HG03521 (cell line): ENCODE measurements around the gene APOL5.

ENCODE experiments used
- ATAC-seq: cut with Tn5 transposase; IDR thresholded peaks from one replicate; pipeline ENCODE4 v1.9.1; 2021; ENCODE audit warnings: mild to moderate bottlenecking, moderate library complexity; ENCODE audit not compliant: unreplicated experiment

Gene APOL5

DNA sequence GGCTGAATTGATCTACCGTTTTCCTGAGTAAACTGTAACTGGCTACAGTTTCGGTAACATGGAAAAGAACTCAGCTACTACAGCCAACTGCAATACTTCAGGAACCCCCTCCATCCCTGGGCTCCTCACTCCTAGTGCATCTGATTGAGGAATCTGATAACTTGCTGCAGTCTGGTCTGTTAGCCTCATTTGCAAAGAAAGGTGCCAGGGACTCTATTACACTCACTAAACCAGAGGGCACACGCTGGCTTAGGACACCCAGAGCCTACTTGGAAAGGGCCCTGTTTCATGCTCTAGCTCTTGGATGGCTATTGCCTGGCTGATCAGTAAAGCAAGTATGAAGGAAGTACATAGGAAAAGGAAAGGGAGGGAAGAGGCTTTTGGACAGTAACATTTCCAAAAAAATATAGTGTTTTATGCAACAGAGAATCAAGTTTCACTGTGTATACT, 22.3 kb downstream of the APOL5 start:
- ATAC-seq: no peak

DNA sequence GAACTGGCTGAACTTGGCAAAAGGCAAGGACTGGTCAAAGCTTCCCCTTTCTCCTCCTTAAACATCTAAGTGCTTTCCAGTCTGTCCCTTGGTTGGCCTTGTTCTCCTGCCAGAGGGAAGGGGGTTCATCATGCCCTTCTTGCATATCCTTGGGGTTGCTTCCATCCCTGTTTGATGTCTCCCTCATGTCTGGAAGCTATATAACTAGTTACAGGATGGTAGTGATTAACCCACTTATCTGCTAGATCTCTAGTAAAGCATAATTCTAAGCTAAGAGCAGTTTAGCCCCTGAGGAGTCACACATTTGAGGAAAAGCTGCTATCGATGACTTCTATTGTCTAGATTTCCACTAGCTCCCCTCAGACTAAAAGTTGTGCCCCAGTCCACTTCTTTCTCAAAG, 22.9 kb downstream of the APOL5 start:
- no peak for ATAC-seq

DNA sequence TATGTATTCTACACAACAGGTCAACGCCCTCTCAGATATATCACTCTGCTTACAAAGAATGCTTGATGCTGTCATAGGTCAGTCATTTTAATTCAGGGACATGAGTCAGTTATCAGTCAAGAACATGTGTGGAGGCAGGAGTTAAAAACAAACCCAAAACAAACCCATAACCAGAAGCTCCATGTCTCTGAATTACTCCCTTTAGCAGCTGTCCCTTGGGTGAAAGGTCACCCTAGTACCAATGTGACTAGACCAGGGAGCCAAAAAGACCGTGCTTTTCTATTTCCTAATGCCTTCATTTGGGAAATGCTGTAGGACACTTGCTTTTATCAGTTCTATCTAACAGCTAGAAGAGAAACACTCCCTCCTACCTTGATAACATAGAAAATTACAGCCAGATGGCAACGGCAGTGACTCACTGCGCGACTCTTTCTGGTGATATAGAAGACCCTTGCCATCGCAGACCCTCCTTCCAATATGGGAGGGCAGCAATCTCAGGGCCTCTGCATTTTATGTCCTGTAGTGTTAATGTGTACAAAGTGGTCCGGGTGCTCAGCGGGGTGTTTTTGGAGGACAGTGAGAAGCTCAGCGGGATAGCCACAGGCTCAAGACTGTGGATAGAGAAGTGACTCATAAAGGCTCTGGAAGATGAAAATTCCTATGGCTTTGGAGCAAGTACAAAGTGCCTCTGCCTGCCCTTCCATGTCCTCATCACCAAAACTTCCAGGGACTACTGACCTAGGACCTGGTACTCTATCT, 24.8 kb downstream of the APOL5 start:
- no peak for ATAC-seq

DNA sequence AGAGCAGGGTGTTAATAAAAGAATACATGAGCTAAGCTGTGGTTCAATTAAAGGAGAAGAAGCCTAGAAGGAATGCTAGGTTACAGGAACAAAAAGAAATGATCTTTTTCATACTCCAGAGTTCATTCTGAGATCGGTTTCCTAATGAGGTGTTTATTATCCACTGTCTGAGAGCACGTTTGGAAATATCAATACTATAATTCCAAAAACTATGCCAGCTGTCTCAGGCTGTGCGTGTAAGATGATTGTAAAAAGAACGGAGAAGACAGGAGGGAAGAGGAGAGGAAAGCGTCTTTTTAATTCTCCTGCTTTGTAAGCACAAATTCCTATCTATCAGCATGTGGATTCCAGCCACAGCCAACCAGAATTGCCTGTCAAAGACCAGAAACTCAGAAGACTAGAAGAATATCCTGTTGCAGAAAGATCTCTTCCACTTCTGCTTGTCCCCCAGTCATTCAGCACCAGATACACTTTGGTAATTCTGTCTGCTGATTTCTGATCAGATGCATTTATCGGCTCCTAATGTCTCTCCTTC, 25.7 kb downstream of the APOL5 start:
- ATAC-seq: no peak

DNA sequence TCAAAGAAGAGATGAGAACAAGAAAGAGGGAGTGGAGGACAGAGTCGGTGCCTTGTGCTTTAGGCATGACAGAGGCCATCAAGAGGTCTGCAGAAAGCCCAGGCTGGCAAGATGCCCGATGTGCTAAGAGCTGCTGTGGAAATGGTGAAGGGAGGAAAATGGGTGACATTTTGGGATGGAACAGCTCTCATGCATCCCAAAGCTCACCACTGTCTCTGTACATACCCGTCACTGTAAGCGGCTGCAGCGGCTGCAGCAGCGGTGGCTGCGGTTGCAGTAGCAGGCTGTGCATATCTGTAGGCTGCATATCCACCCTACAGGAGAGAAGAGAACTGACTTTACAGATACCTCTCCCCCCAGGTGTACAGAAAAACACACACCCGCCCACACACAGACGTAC, 28.6 kb downstream of the APOL5 start:
- no peak for ATAC-seq

DNA sequence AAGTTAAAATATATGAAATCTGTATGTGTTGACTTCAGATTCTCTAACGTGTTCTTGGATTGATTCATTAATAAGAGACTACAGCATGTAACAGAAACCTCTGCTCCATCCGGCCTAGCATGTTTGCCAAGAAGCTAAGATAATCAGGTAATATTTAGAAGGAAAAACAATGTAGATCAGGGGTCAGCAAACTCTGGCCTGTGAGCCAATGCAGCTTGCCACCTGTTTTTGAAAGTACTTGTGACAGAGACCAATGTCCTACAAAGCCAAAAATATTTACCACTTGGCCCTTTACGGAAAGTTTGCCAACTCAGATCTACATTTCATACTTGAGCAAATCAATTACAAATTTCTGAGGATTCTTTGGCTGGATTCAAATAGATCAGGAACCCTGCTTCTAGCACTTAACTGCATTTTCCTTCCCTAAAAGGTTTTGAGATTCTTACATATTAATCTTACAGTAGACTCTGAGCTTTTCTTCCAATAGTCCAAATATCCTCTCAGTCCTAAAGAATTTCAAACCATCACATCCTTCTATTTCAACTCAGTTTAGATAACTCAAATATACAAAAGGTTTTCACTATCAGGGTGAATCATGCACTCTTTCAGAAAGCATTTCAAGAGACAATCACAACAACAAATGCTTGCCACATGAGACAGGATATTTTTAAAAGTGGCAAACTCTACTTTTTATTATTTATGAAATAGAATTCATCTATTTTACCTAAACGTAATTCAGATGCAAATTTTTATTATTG, 29.5 kb downstream of the APOL5 start:
- no peak for ATAC-seq

DNA sequence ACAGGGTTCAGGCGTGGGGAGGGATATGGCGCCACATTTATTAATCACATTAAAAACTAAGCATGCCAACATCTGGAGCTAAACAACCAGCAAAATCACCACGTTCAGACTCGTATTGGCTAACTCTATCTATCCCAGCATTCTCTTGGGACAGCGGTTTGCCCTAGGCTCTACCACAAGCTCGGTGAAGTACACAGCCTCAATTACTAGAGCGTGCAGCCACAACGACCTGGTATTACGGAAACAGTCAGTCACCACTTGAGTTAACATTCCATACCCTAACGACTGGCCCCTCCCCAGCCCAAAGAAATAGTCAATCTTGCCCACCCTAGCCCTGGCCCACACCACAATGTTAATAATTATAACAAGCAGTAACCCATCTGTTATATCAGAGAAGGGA, 32.1 kb downstream of the APOL5 start:
- ATAC-seq: peak; percentile 58

DNA sequence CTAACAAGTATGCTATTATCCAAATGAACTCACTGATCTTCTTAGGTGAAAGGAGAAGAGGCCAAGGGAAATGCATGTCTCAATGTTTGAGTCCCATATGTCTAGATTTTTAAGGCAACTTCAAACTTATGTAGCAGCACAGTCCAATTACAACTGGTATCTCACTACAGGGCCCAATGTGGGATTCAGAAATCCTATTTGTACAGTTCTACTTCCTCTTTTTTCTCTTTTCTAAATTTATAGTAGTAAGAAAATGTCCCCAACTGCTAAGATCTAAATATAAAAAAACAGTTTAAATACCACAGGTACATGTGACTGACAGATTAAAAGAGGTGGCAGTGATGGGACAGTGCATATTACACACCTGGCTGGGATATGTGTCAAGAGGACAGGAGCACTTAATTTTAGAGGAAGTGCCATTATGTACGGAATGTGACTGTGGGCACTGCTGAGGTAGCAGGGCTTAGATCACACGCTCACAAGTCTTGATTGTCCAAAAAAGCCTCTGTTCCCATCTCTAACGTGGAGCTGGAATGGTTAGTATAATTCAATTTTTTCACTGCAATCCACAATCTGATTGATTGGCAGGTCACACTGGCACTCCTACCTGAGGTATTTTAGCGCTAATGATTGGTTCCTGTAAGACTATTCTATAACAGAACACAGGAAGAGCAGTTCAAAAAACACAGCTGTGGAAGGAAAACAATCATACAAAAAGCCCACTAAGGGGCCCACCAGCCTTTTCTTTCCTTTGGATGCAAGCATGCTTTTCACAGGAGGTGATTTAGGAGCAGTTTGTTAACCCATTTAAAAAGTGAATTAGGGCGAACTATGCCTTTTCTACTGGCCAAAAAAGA, 34.6 kb downstream of the APOL5 start:
- no peak for ATAC-seq

DNA sequence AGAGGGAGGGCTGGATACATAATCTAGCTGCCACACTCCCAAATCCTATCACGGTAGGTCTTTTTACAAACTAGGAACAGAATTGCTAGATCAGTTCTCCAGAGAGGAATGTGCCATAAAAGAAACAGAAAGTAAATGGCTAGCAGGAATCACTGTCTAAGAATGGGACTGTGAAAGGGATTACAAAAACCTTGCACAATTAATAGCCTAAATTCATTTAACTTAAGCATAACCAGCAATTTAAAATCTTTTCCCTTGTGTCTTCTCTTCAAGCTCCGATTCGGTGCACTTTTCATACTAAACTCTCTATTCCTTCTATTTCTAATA, 35.2 kb downstream of the APOL5 start:
- ATAC-seq: no peak

DNA sequence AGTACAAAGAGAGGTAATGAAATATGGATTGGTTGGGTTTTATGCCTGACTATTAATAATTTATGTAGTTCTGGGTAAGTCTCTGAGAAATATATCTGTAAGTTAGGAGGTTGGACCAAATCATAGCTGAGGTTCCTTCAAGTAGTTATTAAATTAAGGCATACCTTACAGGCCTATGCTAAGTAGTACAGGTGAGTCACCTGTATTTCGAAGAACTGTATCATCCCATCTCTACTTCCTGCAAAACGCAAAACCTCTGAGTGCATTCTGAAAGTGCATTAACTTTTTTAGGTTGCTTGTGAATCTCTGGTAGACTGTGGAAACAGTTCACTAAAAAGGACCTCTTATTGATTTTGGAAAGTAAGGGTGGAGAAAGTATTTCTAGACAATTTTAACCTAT, 37.1 kb downstream of the APOL5 start:
- no peak for ATAC-seq

DNA sequence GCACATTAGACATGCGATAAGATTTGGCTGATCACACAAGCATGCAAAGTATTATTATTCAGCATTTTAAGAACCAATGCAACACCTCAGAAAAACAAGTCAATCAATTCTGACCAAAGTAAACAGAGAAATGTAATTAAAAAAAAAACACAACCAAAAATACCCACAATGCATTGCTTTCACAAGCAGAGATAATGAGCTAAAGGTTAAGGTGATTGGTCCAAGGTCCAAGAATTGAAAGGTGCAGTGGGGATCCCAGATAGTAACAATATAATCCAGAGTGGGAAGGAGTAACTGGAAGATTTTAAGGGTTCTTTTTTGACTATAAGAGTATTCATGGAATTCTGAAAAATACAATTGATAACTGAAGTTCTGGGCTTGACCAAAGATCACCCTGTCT, 39.0 kb downstream of the APOL5 start:
- no peak for ATAC-seq

DNA sequence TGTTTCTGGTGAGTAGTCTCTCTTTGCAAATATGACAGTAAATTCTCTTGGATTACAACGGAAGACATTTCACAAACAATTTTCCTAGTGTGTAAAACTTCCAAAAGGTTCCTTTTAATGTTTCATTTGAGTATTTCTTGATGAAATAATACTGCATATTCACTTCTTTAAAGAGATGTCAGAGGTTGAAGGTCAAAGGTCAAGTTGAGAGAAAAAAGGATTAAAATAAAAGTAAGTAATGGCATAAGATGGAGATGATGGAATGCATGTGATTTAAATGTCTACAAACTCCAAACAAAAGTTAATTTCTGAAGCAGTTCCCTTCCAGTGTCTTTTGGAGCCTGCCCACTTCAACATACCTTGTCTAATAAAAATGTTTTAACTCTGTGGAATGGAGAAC, 40.7 kb downstream of the APOL5 start:
- ATAC-seq: no peak

DNA sequence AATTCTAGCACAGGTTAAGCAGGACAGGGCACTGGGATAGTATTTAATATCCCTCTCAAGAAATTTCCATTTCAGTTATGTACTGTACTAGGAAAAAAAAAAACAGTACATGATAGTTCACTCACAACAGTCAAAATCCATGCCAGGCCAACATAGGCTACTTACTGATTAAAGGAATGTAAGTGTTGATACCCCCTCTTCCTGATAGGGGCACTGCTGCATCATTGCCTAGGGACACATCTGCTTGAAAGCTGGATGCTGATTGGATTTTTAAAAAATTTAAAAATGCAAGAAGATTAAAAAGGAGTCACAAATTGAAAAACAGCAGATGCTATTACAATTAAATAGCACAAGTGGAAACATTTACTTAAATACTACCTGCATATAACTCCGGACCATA, 43.4 kb downstream of the APOL5 start:
- no peak for ATAC-seq

DNA sequence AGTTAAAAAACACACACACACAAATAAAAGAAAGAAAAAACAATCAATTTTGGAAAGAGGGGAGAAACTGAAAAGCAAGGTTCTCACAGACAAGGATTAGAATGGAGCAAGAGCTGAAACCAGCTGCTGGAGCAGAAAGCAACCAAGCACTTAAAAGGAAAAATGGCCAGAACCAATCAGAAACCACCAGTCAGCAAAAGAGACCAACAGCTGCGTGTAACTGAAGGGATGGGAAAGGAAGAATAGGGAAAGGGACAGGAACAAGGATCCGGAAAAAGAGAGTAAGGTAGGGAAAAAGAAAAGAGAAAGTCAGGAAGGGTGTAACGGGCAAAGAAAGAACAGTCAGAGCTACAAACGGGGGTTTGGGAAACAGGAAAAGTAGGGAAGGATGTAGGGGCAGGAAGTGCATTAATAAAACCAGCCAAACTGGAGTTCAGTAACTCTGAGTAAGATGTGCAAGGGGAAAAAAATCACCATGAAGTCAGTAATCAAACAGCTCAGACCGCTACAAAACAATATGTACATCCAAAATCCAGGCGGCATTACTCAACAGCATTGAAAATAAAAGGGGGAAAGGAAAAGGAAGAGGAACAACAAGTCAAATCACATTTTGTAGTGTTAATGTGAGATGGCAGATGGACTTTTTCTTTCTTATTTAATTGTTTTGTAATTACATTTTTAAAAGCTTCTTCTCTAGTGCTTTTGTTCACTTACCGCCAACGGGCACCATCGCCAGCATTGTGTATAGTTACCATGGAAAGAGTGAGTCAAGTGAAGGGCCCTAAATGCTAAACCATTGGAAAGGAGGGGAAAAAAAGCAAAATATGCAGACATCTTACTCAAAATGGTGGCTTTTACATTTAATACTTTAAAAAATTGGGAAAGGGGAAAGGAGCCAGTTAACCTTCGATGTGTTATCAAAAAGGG, 49.2 kb downstream of the APOL5 start:
- no peak for ATAC-seq

DNA sequence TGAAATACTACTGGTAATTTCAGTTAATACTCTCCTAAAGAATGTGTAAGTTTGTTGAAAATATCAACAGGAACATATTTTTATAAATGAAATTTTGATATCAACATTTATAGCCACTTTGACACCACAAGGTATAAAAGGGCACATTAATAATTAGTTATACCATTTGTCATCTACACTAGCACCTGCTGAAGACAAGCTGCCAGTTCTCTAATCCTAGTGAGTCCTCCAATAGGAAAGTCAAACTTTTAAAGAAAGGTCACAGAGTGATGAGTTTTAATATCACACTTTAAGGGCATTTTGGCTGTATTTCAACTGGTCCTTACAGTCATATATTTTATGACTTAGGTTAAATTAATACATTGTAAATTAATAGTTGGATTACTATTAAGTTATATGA, 52.3 kb downstream of the APOL5 start:
- no peak for ATAC-seq

DNA sequence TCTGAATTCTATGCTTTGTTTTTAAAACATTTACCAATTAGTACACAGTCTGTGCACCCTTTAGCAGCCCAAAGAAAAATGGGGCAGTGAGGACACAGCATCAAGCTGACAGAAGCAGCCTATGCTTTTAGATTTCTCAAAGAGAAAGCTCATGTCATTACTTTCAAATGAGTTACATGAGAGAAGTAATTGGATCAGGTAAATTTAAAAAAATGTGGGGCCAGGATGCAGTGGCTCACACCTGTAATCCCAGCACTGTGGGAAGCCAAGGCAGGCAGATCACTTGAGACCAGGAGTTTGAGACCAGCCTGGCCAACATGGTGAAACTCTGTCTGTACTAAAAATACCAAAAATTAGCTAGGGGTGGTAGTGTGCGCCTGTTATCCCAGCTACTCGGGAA, 57.7 kb downstream of the APOL5 start:
- ATAC-seq: no peak

DNA sequence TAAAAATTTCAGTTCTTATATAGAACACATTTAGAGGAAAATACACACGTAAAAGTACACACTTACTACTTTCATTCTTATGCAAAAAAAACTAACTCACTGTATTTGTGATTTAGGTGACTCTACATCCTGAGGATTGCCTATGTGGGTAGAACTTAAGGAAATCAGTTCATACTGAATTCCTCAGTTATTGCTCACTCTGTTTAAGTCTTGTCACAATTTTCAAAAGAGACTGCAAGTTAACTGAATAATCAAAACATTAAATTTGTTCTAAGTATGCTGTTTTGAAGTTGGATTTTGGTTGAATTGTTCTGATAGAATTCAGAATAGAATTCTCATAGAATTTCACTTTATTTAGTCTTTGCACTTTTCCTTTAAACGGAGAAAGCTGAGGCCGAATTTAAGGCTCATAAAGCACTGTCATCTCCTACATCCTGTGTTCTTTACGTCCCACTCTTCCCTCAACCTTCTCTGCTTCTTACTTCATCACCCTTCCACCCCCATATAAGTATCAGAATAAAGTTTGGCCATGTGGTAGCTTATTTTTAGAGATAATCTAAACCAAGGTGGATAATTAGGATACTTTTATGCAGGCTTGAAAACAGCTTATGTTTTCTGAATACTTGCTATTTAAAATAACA, 59.8 kb downstream of the APOL5 start:
- ATAC-seq: no peak
